ENCODE results near the gene MYO7A.

Gene MYO7A

GRCh38 chr11:77209663-77210062 is 81.6 kb downstream of the MYO7A start:
- Histone ChIP-seq H3K9me3 (ENCODE audit: insufficient read depth, low read length, severe bottlenecking) (no peaks in the 10 kb centered on the region), H2AFZ (ENCODE audit: low read depth, low read length) (no peak overlapping the region), H3K9ac (ENCODE audit: low read depth, low read length) (no peak overlapping the region), H3K27me3 (ENCODE audit: insufficient read depth, low read length, poor library complexity) (no peaks in the 10 kb centered on the region), H3K4me2 (ENCODE audit: insufficient read depth, low read length) (no peak overlapping the region), H3K4me1 (ENCODE audit: insufficient read depth, low read length) (no peaks in the 10 kb centered on the region), H3K4me3 (ENCODE audit: low read depth in 1 of 2, low read length in 2 of 2) (no peak overlapping the region), H3K27ac (ENCODE audit: low read length) (no peak overlapping the region), H3K79me2 (ENCODE audit: insufficient read depth, low read length) (no peaks in the 10 kb centered on the region), H4K20me1 (ENCODE audit: insufficient read depth, low read length) (no peaks in the 10 kb centered on the region), H3K36me3 (ENCODE audit: insufficient read depth, low read length) (no peaks in the 10 kb centered on the region)
- no peak for ATAC-seq (ENCODE audit: insufficient read depth, low read depth)
- DNase-seq: no peak
- no peak for TF ChIP-seq CTCF (IDR thresholded peaks at IDR 0.05; ENCODE audit: borderline replicate concordance, extremely low read depth, low read length, poor library complexity, severe bottlenecking)
- no peak for TF ChIP-seq EZH2 (IDR thresholded peaks at IDR 0.05; ENCODE audit: borderline replicate concordance, low read depth, low read length, severe bottlenecking)

GRCh38 chr11:77211040-77211451 is 83.0 kb downstream of the MYO7A start:
- H2AFZ ChIP-seq (ENCODE audit: low read depth, low read length): no peak overlapping the region
- ATAC-seq (ENCODE audit: insufficient read depth, low read depth): no peak
- H3K4me3 ChIP-seq (ENCODE audit: low read depth in 1 of 2, low read length in 2 of 2): no peak overlapping the region
- no peaks in the 10 kb centered on the region for H4K20me1 ChIP-seq (ENCODE audit: insufficient read depth, low read length)
- H3K36me3 ChIP-seq (ENCODE audit: insufficient read depth, low read length): no peaks in the 10 kb centered on the region
- no peaks in the 10 kb centered on the region for H3K27me3 ChIP-seq (ENCODE audit: insufficient read depth, low read length, poor library complexity)
- no peaks in the 10 kb centered on the region for H3K79me2 ChIP-seq (ENCODE audit: insufficient read depth, low read length)
- H3K9me3 ChIP-seq (ENCODE audit: insufficient read depth, low read length, severe bottlenecking): no peaks in the 10 kb centered on the region
- TF ChIP-seq CTCF (IDR thresholded peaks at IDR 0.05; ENCODE audit: borderline replicate concordance, extremely low read depth, low read length, poor library complexity, severe bottlenecking) (no peak), EZH2 (IDR thresholded peaks at IDR 0.05; ENCODE audit: borderline replicate concordance, low read depth, low read length, severe bottlenecking) (no peak)
- no peaks in the 10 kb centered on the region for H3K4me1 ChIP-seq (ENCODE audit: insufficient read depth, low read length)
- no peak for DNase-seq
- H3K9ac ChIP-seq (ENCODE audit: low read depth, low read length): no peak overlapping the region
- no peak overlapping the region for H3K27ac ChIP-seq (ENCODE audit: low read length)
- no peak overlapping the region for H3K4me2 ChIP-seq (ENCODE audit: insufficient read depth, low read length)

- no peak for DNase-seq
- no peak overlapping the region for H2AFZ ChIP-seq (ENCODE audit: low read depth, low read length)
- H4K20me1 ChIP-seq (ENCODE audit: insufficient read depth, low read length): no peaks in the 10 kb centered on the region
- H3K4me3 ChIP-seq (ENCODE audit: low read depth in 1 of 2, low read length in 2 of 2): no peak overlapping the region
- no peak for TF ChIP-seq CTCF (IDR thresholded peaks at IDR 0.05; ENCODE audit: borderline replicate concordance, extremely low read depth, low read length, poor library complexity, severe bottlenecking)
- no peak for TF ChIP-seq EZH2 (IDR thresholded peaks at IDR 0.05; ENCODE audit: borderline replicate concordance, low read depth, low read length, severe bottlenecking)
- no peak for ATAC-seq (ENCODE audit: insufficient read depth, low read depth)
- no peaks in the 10 kb centered on the region for H3K79me2 ChIP-seq (ENCODE audit: insufficient read depth, low read length)
- no peaks in the 10 kb centered on the region for H3K36me3 ChIP-seq (ENCODE audit: insufficient read depth, low read length)
- no peak overlapping the region for H3K9ac ChIP-seq (ENCODE audit: low read depth, low read length)
- H3K4me1 ChIP-seq (ENCODE audit: insufficient read depth, low read length): no peaks in the 10 kb centered on the region
- H3K27me3 ChIP-seq (ENCODE audit: insufficient read depth, low read length, poor library complexity): no peaks in the 10 kb centered on the region
- no peak overlapping the region for H3K4me2 ChIP-seq (ENCODE audit: insufficient read depth, low read length)
- H3K27ac ChIP-seq (ENCODE audit: low read length): no peak overlapping the region
- H3K9me3 ChIP-seq (ENCODE audit: insufficient read depth, low read length, severe bottlenecking): no peaks in the 10 kb centered on the region
Measured at GRCh38 chr11:77211594-77212251, 83.7 kb downstream of the MYO7A start.

All from DND-41 (cell line).